Neural progenitor cell (in vitro differentiated cells): Measurements from ENCODE around the gene CAMKK1.

Experiments used
- CTCF ChIP-seq: fragments of 200-600 bp; sonication (generic); IDR thresholded peaks from 2 replicates; pipeline ENCODE4 v1.5.1; 2017; ENCODE audit warnings: antibody characterized with exemption, mild to moderate bottlenecking
- EZH2 ChIP-seq: fragments of 200-600 bp; sonication (generic); IDR thresholded peaks from 2 replicates; pipeline ENCODE4 v1.6.1; 2017; ENCODE audit warnings: antibody characterized with exemption, mild to moderate bottlenecking, moderate library complexity
- EZH2phosphoT487 ChIP-seq: fragments of 200-600 bp; sonication (generic); IDR thresholded peaks from 2 replicates; pipeline ENCODE4 v1.6.1; 2017; ENCODE audit warnings: antibody characterized with exemption

- no peak for TF ChIP-seq CTCF
- TF ChIP-seq EZH2: no peak
- no peak for TF ChIP-seq EZH2phosphoT487
Measured at GRCh38 chr17:3836551-3836950, 56.3 kb downstream of the CAMKK1 start.
